HEK293 (cell line): ENCODE results near the gene TNFRSF6B.
A peak's percentile ranks its signal among the peaks of the same experiment; 100 is the strongest.

Experiments used
- CTCF ChIA-PET: fragments of 350-600 bp; formaldehyde crosslinking; extraction: SDS; loops from one replicate; lab custom pipeline; 2021; ENCODE audit warnings: antibody characterized with exemption; lab: Yijun Ruan, JAX
- POLR2A ChIA-PET: fragments of 300-600 bp; formaldehyde crosslinking; extraction: SDS; loops from one replicate; lab custom pipeline; 2020; ENCODE audit warnings: antibody characterized with exemption, inconsistent platforms; lab: Yijun Ruan, JAX
- H3K27ac ChIP-seq: fragments of 200-500 bp; sonication (Bioruptor generic); 2 replicates; pipeline ENCODE4 v1.5.1; 2014; ENCODE audit warnings: low read depth, low read length, control low read depth, inconsistent platforms; ENCODE audit errors: extremely low read depth
- H3K36me3 ChIP-seq, 2 experiments: fragments of 200-500 bp in 1 of 2; sonication (Bioruptor generic) in 1 of 2; 1 replicate in 1 of 2; 2 replicates in 1 of 2; pipeline ENCODE4 v1.5.1; 2014 to 2017; ENCODE audit warnings: inconsistent platforms in 2 of 2, low read length in 2 of 2; ENCODE audit not compliant: control insufficient read depth in 2 of 2, insufficient read depth in 1 of 2
- H3K4me1 ChIP-seq: fragments of 200-500 bp; sonication (Bioruptor generic); 2 replicates; pipeline ENCODE4 v1.5.1; 2014; ENCODE audit warnings: mild to moderate bottlenecking, low read length, inconsistent platforms; ENCODE audit not compliant: control insufficient read depth, insufficient read depth
- H3K4me3 ChIP-seq: 2 replicates; pipeline ENCODE4 v1.5.1; 2011; ENCODE audit warnings: low read depth, mild to moderate bottlenecking, control low read depth, low read length, moderate library complexity
- H3K9me3 ChIP-seq: fragments of 200-500 bp; sonication (Bioruptor generic); 2 replicates; pipeline ENCODE4 v1.5.1; 2014; ENCODE audit warnings: low read depth, low read length, inconsistent platforms; ENCODE audit not compliant: control insufficient read depth, insufficient read depth
- BCL11A ChIP-seq: fragments of 450-650 bp; formaldehyde crosslinking; IDR thresholded peaks from 2 replicates; pipeline ENCODE4 v1.5.1; 2016; ENCODE audit warnings: low read depth, missing biosample characterization, missing genetic modification characterization
- BCL11B ChIP-seq: fragments of 450-650 bp; formaldehyde crosslinking; IDR thresholded peaks from 2 replicates; pipeline ENCODE4 v1.5.1; 2016; ENCODE audit warnings: low read depth, missing biosample characterization, missing genetic modification characterization
- IKZF3 ChIP-seq: fragments of 450-650 bp; IDR thresholded peaks from 2 replicates; pipeline ENCODE4 v1.5.0; 2018; ENCODE audit warnings: missing biosample characterization, mild to moderate bottlenecking, missing genetic modification characterization, moderate library complexity
- INSM2 ChIP-seq: fragments of 450-650 bp; formaldehyde crosslinking; IDR thresholded peaks from 2 replicates; pipeline ENCODE4 v1.5.1; 2016; ENCODE audit warnings: missing biosample characterization, missing genetic modification characterization
- KLF7 ChIP-seq: fragments of 450-650 bp; formaldehyde crosslinking; IDR thresholded peaks from 2 replicates; pipeline ENCODE4 v1.5.1; 2016; ENCODE audit warnings: missing biosample characterization, missing genetic modification characterization, borderline replicate concordance
- REPIN1 ChIP-seq: fragments of 450-650 bp; formaldehyde crosslinking; IDR thresholded peaks from 2 replicates; pipeline ENCODE4 v1.5.1; 2017; ENCODE audit warnings: missing biosample characterization, missing genetic modification characterization, low read depth
- SP7 ChIP-seq: fragments of 450-650 bp; formaldehyde crosslinking; IDR thresholded peaks from 2 replicates; pipeline ENCODE4 v1.5.1; 2016; ENCODE audit warnings: missing biosample characterization, missing genetic modification characterization
- YY1 ChIP-seq: fragments of 450-650 bp; formaldehyde crosslinking; IDR thresholded peaks from 2 replicates; pipeline ENCODE4 v1.5.1; 2018; ENCODE audit warnings: missing biosample characterization, missing genetic modification characterization
- ZBTB26 ChIP-seq: fragments of 450-650 bp; formaldehyde crosslinking; optimal IDR thresholded peaks from 2 replicates; pipeline ENCODE3; 2016; ENCODE audit warnings: missing biosample characterization, mild to moderate bottlenecking, missing genetic modification characterization
- ZNF335 ChIP-seq: fragments of 450-650 bp; formaldehyde crosslinking; conservative IDR thresholded peaks from 2 replicates; pipeline ENCODE4 v1.5.1; 2016; ENCODE audit warnings: missing biosample characterization, missing genetic modification characterization
- ZNF580 ChIP-seq: fragments of 450-650 bp; formaldehyde crosslinking; IDR thresholded peaks from 2 replicates; pipeline ENCODE4 v1.5.1; 2016; ENCODE audit warnings: missing biosample characterization, missing genetic modification characterization
- ZNF692 ChIP-seq: fragments of 450-650 bp; formaldehyde crosslinking; IDR thresholded peaks from 2 replicates; pipeline ENCODE4 v1.5.1; 2016; ENCODE audit warnings: missing biosample characterization, missing genetic modification characterization
- ZNF791 ChIP-seq: fragments of 450-650 bp; formaldehyde crosslinking; IDR thresholded peaks from 2 replicates; pipeline ENCODE4 v1.5.1; 2016; ENCODE audit warnings: missing biosample characterization, missing genetic modification characterization
- ZNF837 ChIP-seq: fragments of 450-650 bp; formaldehyde crosslinking; IDR thresholded peaks from 2 replicates; pipeline ENCODE4 v1.5.1; 2016; ENCODE audit warnings: missing biosample characterization, missing genetic modification characterization
- ZSCAN30 ChIP-seq: fragments of 450-650 bp; IDR thresholded peaks from 2 replicates; pipeline ENCODE4 v1.5.1; 2018; ENCODE audit warnings: missing biosample characterization, mild to moderate bottlenecking, missing genetic modification characterization, moderate library complexity
- ZSCAN5A ChIP-seq: fragments of 450-650 bp; formaldehyde crosslinking; IDR thresholded peaks from 2 replicates; pipeline ENCODE4 v1.5.1; 2016; ENCODE audit warnings: missing biosample characterization, missing genetic modification characterization
- TF ChIP-seq, protein P1 (sequence below): fragments of 450-650 bp; formaldehyde crosslinking; IDR thresholded peaks from 2 replicates; pipeline ENCODE4; 2016; ENCODE audit warnings: missing biosample characterization, missing genetic modification characterization
- TF ChIP-seq, protein P2 (sequence below): fragments of 450-650 bp; formaldehyde crosslinking; IDR thresholded peaks from 2 replicates; pipeline ENCODE4 v1.5.1; 2016; ENCODE audit warnings: missing biosample characterization, missing genetic modification characterization, borderline replicate concordance
- TF ChIP-seq, protein P3 (sequence below): fragments of 450-650 bp; formaldehyde crosslinking; IDR thresholded peaks from 2 replicates; pipeline ENCODE4 v1.5.1; 2016; ENCODE audit warnings: missing biosample characterization, missing genetic modification characterization

The TNFRSF6B gene

DNA sequence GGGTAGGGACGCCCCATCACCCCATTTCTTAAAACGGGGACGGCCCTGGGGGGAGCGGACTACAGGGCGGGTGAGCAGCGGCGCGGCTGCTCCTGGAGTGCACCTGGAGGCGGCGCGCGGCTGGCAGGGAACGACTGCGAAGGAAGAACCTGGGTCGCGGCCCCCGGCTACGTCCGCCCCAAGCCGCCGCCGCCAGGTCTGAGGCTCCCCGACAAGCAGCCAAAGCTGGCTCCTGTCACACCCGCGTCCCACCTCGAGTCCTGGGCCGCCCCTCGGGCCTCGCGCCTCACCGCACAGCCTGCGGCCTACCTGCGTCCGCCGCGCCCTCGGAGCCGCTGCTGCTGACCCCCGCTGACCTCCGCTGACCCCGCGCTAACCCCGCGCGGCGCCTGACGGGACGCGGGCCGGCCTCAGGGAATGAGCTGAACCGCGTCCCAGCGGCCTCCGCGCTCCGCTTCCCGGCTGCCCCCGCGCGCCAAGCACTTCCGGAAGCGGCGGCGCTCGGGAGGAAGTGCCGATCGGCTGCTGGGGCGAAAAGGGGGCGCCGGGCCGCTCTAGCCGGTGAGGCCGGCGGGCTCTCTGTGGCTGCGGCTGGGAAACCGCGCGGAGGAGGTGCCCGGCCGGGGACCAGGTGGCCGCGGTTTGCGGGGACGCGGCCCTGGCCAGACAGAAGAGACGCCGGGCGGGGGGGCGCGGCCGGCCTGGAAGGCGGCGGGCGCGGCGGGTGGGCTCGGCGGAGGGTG, 11.3 kb downstream of the TNFRSF6B start, which contains the start of the genes ARFRP1 and ZGPAT:
Gene ARFRP1, minus strand, starts transcription at position 419 of the 743 bp plus-strand sequence. CDS start 885 bp downstream, outside the sequence.
Gene ZGPAT, plus strand, starts transcription at position 482 of the 743 bp plus-strand sequence. CDS start 542 bp downstream, outside the sequence.
- Histone ChIP-seq H3K27ac (peak within 1 kb of the TSS; percentile 71), H3K9me3 (no peaks in the 10 kb centered on the region), H3K4me3 (peak within 1 kb of the TSS; percentile 81), H3K4me1 (0 out of 2 replicates have a peak, but pooled peaks cover 3% of the 10 kb centered on the region), H3K36me3 (peaks cover 31 to 74% of the 10 kb centered on the region in 2 experiments)
- ChIA-PET CTCF (interaction anchor here (0.6 to 1.4 kb wide), 4 partner anchors 70 to 214 kb away, joined by 3 to 4 read pairs (median 4); no protein-coding TSS in a partner anchor), POLR2A (interaction anchor here (0.6 to 3.3 kb wide), 17 partner anchors 9 to 273 kb away, joined by 3 to 16 read pairs (median 6); partner anchors contain the start of genes DNAJC5, LIME1, PRPF6 and RTEL1)
- TF ChIP-seq ZNF791 (tag by site-specific recombination) (peak; percentile 16; the same call in 1 of the 2 replicates), IKZF3 (tag by site-specific recombination) (peak; percentile 21; the same call in 1 of the 2 replicates), SP7 (tag by site-specific recombination) (peak; percentile 46), ZNF335 (tag by site-specific recombination) (peak; percentile 27), ZNF837 (tag by site-specific recombination) (0 out of 2 replicates have a peak, but pooled peaks have one; percentile 55), ZNF692 (tag by site-specific recombination) (peak; percentile 86), BCL11A (peak; percentile 84), ZSCAN5A (0 out of 2 replicates have a peak, but pooled peaks have one; percentile 22), BCL11B (tag by site-specific recombination) (peak; percentile 91; the same call in 1 of the 2 replicates), ZSCAN30 (tag by site-specific recombination) (peak; percentile 77), REPIN1 (tag by site-specific recombination) (peak; percentile 70; the same call in 1 of the 2 replicates), KLF7 (no peak), ZNF580 (tag by site-specific recombination) (peak; percentile 29; the same call in 1 of the 2 replicates), YY1 (tag by site-specific recombination) (peak; percentile 46; the same call in 1 of the 2 replicates), INSM2 (peak; percentile 41; the same call in 1 of the 2 replicates), ZBTB26 (tag by site-specific recombination) (peak; percentile 86)
- TF ChIP-seq, protein P1, sequence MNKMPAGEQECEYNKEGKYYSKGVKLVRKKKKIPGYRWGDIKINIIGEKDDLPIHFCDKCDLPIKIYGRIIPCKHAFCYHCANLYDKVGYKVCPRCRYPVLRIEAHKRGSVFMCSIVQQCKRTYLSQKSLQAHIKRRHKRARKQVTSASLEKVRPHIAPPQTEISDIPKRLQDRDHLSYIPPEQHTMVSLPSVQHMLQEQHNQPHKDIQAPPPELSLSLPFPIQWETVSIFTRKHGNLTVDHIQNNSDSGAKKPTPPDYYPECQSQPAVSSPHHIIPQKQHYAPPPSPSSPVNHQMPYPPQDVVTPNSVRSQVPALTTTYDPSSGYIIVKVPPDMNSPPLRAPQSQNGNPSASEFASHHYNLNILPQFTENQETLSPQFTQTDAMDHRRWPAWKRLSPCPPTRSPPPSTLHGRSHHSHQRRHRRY, result no peak
- TF ChIP-seq, protein P2, sequence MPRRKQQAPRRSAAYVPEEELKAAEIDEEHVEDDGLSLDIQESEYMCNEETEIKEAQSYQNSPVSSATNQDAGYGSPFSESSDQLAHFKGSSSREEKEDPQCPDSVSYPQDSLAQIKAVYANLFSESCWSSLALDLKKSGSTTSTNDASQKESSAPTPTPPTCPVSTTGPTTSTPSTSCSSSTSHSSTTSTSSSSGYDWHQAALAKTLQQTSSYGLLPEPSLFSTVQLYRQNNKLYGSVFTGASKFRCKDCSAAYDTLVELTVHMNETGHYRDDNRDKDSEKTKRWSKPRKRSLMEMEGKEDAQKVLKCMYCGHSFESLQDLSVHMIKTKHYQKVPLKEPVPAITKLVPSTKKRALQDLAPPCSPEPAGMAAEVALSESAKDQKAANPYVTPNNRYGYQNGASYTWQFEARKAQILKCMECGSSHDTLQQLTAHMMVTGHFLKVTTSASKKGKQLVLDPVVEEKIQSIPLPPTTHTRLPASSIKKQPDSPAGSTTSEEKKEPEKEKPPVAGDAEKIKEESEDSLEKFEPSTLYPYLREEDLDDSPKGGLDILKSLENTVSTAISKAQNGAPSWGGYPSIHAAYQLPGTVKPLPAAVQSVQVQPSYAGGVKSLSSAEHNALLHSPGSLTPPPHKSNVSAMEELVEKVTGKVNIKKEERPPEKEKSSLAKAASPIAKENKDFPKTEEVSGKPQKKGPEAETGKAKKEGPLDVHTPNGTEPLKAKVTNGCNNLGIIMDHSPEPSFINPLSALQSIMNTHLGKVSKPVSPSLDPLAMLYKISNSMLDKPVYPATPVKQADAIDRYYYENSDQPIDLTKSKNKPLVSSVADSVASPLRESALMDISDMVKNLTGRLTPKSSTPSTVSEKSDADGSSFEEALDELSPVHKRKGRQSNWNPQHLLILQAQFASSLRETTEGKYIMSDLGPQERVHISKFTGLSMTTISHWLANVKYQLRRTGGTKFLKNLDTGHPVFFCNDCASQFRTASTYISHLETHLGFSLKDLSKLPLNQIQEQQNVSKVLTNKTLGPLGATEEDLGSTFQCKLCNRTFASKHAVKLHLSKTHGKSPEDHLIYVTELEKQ (tag by site-specific recombination), result peak; percentile 41; the same call in 1 of the 2 replicates
- TF ChIP-seq, protein P3, sequence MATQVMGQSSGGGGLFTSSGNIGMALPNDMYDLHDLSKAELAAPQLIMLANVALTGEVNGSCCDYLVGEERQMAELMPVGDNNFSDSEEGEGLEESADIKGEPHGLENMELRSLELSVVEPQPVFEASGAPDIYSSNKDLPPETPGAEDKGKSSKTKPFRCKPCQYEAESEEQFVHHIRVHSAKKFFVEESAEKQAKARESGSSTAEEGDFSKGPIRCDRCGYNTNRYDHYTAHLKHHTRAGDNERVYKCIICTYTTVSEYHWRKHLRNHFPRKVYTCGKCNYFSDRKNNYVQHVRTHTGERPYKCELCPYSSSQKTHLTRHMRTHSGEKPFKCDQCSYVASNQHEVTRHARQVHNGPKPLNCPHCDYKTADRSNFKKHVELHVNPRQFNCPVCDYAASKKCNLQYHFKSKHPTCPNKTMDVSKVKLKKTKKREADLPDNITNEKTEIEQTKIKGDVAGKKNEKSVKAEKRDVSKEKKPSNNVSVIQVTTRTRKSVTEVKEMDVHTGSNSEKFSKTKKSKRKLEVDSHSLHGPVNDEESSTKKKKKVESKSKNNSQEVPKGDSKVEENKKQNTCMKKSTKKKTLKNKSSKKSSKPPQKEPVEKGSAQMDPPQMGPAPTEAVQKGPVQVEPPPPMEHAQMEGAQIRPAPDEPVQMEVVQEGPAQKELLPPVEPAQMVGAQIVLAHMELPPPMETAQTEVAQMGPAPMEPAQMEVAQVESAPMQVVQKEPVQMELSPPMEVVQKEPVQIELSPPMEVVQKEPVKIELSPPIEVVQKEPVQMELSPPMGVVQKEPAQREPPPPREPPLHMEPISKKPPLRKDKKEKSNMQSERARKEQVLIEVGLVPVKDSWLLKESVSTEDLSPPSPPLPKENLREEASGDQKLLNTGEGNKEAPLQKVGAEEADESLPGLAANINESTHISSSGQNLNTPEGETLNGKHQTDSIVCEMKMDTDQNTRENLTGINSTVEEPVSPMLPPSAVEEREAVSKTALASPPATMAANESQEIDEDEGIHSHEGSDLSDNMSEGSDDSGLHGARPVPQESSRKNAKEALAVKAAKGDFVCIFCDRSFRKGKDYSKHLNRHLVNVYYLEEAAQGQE (tag by site-specific recombination), result peak; percentile 21; the same call in 1 of the 2 replicates
